ENCODE results near the gene NHSL1. TPM values are rescaled to one million over a fixed set of nuclear protein-coding genes. Genes with fewer than 3 reads are reported as not detected.

The NHSL1 gene
- total RNA-seq, 1 experiment from 2014 or later: 41.9 TPM

- Mint-ChIP-seq H3K36me3 (ENCODE audit: insufficient read depth, unreplicated experiment) (no peaks in the 10 kb centered on the region), H3K27ac (ENCODE audit: unreplicated experiment) (no peak overlapping the region), H3K4me3 (ENCODE audit: unreplicated experiment) (no peak overlapping the region), H3K4me1 (ENCODE audit: low read depth, unreplicated experiment) (peaks cover 22% of the 10 kb centered on the region), H3K9me3 (ENCODE audit: unreplicated experiment) (peaks cover 11% of the 10 kb centered on the region), H3K27me3 (ENCODE audit: insufficient read depth, unreplicated experiment) (no peaks in the 10 kb centered on the region)
- CTCF ChIA-PET: no interaction called here
- POLR2A ChIA-PET: no interaction called here
- H3K9me3 ChIP-seq: no peaks in the 10 kb centered on the region
- H3K4me3 ChIP-seq (ENCODE audit: low read depth, low read length): no peak overlapping the region
- H3K36me3 ChIP-seq (ENCODE audit: control insufficient read depth, insufficient read depth, low read length): no peaks in the 10 kb centered on the region
- intact Hi-C loops (cut with micrococcal nuclease; ENCODE audit: unreplicated experiment): no loop called here
- no TSS peak for BruUV-seq (replicated peaks)
- DNase-seq: no peak
- H3K4me1 ChIP-seq: peaks cover 22% of the 10 kb centered on the region
- no peaks in the 10 kb centered on the region for H3K27me3 ChIP-seq (replicated peaks; ENCODE audit: control insufficient read depth, insufficient read depth, low read length)
- TF ChIP-seq CTCF (IDR thresholded peaks at IDR 0.05; ENCODE audit: insufficient read depth in 1 of 2, low read depth in 1 of 2, low read length in 1 of 2, severe bottlenecking in 1 of 2, unreplicated experiment in 1 of 2): no peak
Observed at GRCh38 chr6:138489846-138490245, 9.4 kb downstream of the NHSL1 start.

- POLR2A ChIA-PET: no interaction called here
- no peak overlapping the region for H3K4me3 Mint-ChIP-seq (ENCODE audit: unreplicated experiment)
- H3K36me3 Mint-ChIP-seq (ENCODE audit: insufficient read depth, unreplicated experiment): no peaks in the 10 kb centered on the region
Observed at GRCh38 chr6:138487102-138487604, 12.1 kb downstream of the NHSL1 start.

More at GRCh38 chr6:138487102-138487604, 12.1 kb downstream of the NHSL1 start:
- DNase-seq: no peak
- H3K4me1 Mint-ChIP-seq (ENCODE audit: low read depth, unreplicated experiment): peaks cover 29% of the 10 kb centered on the region
- Histone ChIP-seq H3K36me3 (ENCODE audit: control insufficient read depth, insufficient read depth, low read length) (no peaks in the 10 kb centered on the region; the same call in 1 of the 2 replicates), H3K4me3 (ENCODE audit: low read depth, low read length) (no peak overlapping the region), H3K4me1 (peaks cover 22% of the 10 kb centered on the region), H3K27me3 (replicated peaks; ENCODE audit: control insufficient read depth, insufficient read depth, low read length) (no peaks in the 10 kb centered on the region), H3K9me3 (no peaks in the 10 kb centered on the region)
- CTCF ChIA-PET: no interaction called here
- no TSS peak for BruUV-seq (replicated peaks)
- intact Hi-C loops (cut with micrococcal nuclease; ENCODE audit: unreplicated experiment): loop anchor here (2.0 kb wide), 1 partner anchor 18 kb away; no protein-coding TSS in a partner anchor
- peak overlapping the region; percentile 46 for H3K27ac Mint-ChIP-seq (ENCODE audit: unreplicated experiment)
- no peak for TF ChIP-seq CTCF (IDR thresholded peaks at IDR 0.05; ENCODE audit: insufficient read depth in 1 of 2, low read depth in 1 of 2, low read length in 1 of 2, severe bottlenecking in 1 of 2, unreplicated experiment in 1 of 2)
- no peaks in the 10 kb centered on the region for H3K27me3 Mint-ChIP-seq (ENCODE audit: insufficient read depth, unreplicated experiment)
- H3K9me3 Mint-ChIP-seq (ENCODE audit: unreplicated experiment): peaks cover 11% of the 10 kb centered on the region
